Measurements from ENCODE around the gene MUC4. TPM values are rescaled to one million over a fixed set of nuclear protein-coding genes. Genes with fewer than 3 reads are reported as not detected.
"Not testable (repeated sequence)": the region's sequence is repeated elsewhere in the genome, so short reads cannot be mapped to it uniquely, and the experiment has no call there.

MUC4 gene
- total and polyA plus RNA-seq, 8 donors, result 0.04 to 0.59 (median 0.14) TPM

DNA sequence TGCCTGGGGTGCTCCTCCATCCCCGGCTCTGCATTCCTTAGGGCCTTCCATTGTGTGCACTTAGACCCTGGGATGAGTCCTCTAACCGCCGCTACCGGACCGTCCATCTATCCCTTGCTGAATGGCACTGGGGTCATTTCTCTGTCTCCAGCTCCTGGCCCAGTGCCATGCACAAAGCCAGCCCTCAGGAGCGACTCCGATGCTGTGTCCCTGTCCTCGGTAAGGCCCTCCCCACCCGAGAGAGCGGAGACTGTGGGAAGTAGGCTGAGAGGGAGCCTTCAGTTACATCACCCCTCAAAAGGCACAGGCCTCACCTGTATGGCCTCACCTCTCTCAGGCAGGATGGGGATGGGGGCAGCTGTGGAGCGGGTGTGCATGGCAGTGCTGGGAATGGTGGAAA lies 33.8 kb downstream of the MUC4 start:
- TF ChIP-seq, protein P1, sequence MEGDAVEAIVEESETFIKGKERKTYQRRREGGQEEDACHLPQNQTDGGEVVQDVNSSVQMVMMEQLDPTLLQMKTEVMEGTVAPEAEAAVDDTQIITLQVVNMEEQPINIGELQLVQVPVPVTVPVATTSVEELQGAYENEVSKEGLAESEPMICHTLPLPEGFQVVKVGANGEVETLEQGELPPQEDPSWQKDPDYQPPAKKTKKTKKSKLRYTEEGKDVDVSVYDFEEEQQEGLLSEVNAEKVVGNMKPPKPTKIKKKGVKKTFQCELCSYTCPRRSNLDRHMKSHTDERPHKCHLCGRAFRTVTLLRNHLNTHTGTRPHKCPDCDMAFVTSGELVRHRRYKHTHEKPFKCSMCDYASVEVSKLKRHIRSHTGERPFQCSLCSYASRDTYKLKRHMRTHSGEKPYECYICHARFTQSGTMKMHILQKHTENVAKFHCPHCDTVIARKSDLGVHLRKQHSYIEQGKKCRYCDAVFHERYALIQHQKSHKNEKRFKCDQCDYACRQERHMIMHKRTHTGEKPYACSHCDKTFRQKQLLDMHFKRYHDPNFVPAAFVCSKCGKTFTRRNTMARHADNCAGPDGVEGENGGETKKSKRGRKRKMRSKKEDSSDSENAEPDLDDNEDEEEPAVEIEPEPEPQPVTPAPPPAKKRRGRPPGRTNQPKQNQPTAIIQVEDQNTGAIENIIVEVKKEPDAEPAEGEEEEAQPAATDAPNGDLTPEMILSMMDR (IDR thresholded peaks at IDR 0.05), result no peak
- Histone ChIP-seq H3K4me1 (no peaks in the 10 kb centered on the region), H3K27me3 (no peaks in the 10 kb centered on the region), H3K4me3 (no peak overlapping the region), H3K36me3 (no peaks in the 10 kb centered on the region), H3K9me3 (no peaks in the 10 kb centered on the region), H3K27ac (no peak overlapping the region)
- ATAC-seq (no peak), DNase-seq (peak in 2 of 6 donors; percentile 2 to 22), FAIRE-seq (no peak)
- 69 to 74% methylated on average over 11 of the region's 11 CpGs for WGBS, 2 donors
- intact Hi-C loops (cut with DNase I), result no loop called here

DNA sequence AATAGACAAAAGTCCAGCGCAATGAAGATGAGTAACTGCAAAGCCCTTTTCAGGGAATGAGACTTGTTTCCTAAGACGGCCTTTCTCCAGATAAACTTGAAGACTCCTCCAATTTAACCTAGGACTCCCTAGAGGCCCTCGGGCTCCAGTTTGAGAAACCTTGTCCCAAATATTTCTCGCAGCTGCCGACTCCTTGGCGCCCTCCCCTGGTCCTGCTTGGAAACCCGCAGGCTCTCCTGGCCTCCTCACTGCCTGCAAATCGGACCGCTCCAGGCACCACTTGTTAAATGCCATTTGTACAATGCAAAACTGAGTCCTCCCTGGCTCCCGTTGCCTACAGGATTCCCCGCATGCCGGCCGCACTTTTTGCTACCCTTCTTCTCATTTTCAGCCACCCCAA lies 36.8 kb downstream of the MUC4 start:
- 27 to 33% methylated on average over 13 of the region's 13 CpGs for WGBS, 2 donors
- no peak for FAIRE-seq
- H3K27ac ChIP-seq, result no peak overlapping the region
- H3K4me1 ChIP-seq, result no peaks in the 10 kb centered on the region
- TF ChIP-seq, protein P1 (IDR thresholded peaks at IDR 0.05), result peak in 1 of 4 donors; percentile 38
- peak in 2 of 4 donors; percentile 65 to 79 for ATAC-seq
- no peaks in the 10 kb centered on the region for H3K27me3 ChIP-seq
- intact Hi-C loops (cut with DNase I), result no loop called here
- no peaks in the 10 kb centered on the region for H3K9me3 ChIP-seq
- peak in 4 of 6 donors; percentile 37 to 68 (median 42) for DNase-seq
- no peaks in the 10 kb centered on the region for H3K36me3 ChIP-seq
- no peak overlapping the region for H3K4me3 ChIP-seq

DNA sequence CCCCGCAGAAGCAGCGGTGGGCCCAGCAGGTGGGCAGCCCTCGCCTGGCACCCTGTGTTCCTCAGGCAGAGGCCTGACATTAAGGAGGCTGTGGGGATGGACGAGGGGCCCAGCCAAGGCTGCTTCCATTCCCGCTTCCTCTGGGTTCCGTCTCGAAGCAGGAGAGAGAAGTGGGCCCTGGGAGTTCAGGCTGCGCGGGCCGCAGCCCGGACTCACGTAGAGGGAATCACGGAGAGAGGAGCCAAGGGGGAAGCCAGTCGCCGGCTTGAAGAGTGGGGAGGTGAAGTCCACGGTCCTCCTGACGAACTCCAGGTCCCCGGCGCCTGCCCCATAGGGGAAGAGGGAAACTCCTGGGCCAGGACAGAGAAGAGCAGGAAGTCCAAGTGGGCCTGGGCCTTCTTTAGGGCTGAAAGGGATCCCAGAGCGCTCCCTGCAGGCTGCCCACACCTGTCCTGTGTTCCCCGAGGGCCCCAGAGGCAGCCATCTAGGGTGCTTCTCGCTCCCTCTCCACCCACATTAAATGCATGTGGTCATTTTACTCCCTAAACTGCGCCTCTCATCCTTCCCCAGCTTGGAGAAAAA lies 37.7 kb downstream of the MUC4 start:
- intact Hi-C loops (cut with DNase I), result no loop called here
- peak in 1 of 6 donors; percentile 4 for DNase-seq
- H3K4me1 ChIP-seq, result no peaks in the 10 kb centered on the region
- no peak overlapping the region for H3K27ac ChIP-seq
- H3K4me3 ChIP-seq, result no peak overlapping the region
- FAIRE-seq, result no peak
- TF ChIP-seq, protein P1 (IDR thresholded peaks at IDR 0.05), result no peak
- H3K36me3 ChIP-seq, result no peaks in the 10 kb centered on the region
- no peaks in the 10 kb centered on the region for H3K27me3 ChIP-seq
- H3K9me3 ChIP-seq, result no peaks in the 10 kb centered on the region
- no peak for ATAC-seq
- 81 to 90% methylated on average over 23 of the region's 23 CpGs for WGBS, 2 donors

DNA sequence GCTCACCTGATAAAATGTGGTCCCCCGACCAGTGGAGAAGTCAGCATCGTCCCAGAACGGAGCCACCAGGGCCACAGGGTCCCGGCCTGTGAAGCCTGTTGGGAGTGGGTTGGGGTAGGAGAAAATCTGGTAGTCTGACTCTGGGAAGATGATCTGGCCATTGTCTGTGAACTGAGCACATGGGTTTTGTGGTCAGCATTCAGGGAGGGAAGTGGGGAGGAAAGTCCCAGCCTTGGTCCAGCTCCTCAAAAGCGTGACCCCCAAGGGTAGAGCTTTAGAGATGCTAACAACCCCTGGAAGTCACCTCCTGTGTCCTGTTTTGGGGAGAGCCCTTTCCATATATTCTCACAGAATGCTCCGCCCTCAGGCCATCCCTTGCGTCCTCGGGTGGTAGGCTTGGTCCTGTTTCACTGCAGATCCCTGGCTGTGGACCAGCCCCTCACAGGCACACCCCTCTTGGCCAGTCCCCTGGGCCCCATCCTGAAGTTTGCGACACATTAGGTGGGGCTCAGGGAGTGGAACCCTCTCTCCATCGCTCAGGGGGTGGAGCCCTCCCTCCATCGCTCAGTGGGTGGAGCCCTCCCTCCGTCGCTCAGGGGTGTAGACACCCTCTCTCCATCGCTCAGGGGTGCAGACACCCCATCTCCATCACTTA lies 40.0 kb downstream of the MUC4 start:
- DNase-seq, result no peak
- Histone ChIP-seq H3K27ac (no peak overlapping the region), H3K36me3 (no peaks in the 10 kb centered on the region), H3K4me1 (no peaks in the 10 kb centered on the region), H3K27me3 (no peaks in the 10 kb centered on the region), H3K4me3 (no peak overlapping the region), H3K9me3 (no peaks in the 10 kb centered on the region)
- no peak for FAIRE-seq
- TF ChIP-seq, protein P1 (IDR thresholded peaks at IDR 0.05), result no peak
- ATAC-seq, result no peak
- intact Hi-C loops (cut with DNase I), result no loop called here
- 74 to 79% methylated on average over 14 of the region's 14 CpGs for WGBS, 2 donors

DNA sequence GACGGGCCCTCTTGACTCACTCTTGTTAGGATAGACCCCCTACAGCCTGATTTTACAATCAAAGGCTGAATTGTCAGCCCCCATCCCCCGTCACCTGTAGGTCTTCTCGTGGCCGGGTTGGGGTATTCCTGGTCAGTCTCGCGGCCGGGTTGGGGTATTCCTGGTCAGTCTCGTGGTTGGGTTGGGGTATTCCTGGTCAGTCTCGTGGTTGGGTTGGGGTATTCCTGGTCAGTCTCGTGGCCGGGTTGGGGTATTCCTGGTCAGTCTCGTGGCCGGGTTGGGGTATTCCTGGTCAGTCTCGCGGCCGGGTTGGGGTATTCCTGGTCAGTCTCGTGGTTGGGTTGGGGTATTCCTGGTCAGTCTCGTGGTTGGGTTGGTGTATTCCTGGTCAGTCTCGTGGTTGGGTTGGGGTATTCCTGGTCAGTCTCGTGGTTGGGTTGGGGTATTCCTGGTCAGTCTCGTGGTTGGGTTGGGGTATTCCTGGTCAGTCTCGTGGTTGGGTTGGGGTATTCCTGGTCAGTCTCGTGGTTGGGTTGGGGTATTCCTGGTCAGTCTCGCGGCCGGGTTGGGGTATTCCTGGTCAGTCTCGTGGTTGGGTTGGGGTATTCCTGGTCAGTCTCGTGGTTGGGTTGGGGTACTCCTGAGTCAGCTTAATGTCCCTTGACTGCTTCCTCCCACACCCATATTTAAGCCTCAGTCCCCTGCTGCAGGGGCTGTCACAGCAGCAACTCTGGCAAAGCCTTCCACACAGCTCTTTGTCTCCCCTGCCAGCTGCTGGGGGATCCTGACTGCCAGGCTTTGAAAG lies 40.7 kb downstream of the MUC4 start:
- H3K27ac ChIP-seq; H3K36me3 ChIP-seq; H3K9me3 ChIP-seq; H3K4me1 ChIP-seq; ATAC-seq; intact Hi-C loops (cut with DNase I); DNase-seq; H3K4me3 ChIP-seq; H3K27me3 ChIP-seq; FAIRE-seq: not testable (repeated sequence)
- 87 to 91% methylated on average over 23 to 24 of the region's 28 CpGs for WGBS, 2 donors
